WTC11 (cell line): Measurements from ENCODE around the gene CTNND2. TPM values are rescaled to one million over a fixed set of nuclear protein-coding genes. Genes with fewer than 3 reads are reported as not detected.

Experiments
- ATAC-seq: fragments of 200-7000 bp; cut with Tn5 transposase; 2 replicates; pipeline ENCODE4 v1.10.0; 2021; ENCODE audit warnings: mild to moderate bottlenecking, moderate library complexity
- CTCF ChIA-PET: fragments of 300-600 bp; sonication (Branson Sonifier 250); formaldehyde crosslinking; loops from one replicate; lab custom pipeline; 2021; ENCODE audit warnings: antibody characterized with exemption; lab: Charles Lee
- POLR2A ChIA-PET: fragments of 350-600 bp; sonication (Branson Sonifier 250); formaldehyde crosslinking; loops from one replicate; lab custom pipeline; 2021; ENCODE audit warnings: antibody characterized with exemption; lab: Charles Lee
- DNase-seq: peaks from one replicate; pipeline ENCODE4 v3.0.0; 2021; ENCODE audit warnings: low spot score
- H3K27ac Mint-ChIP-seq: 2 replicates; pipeline ENCODE4 v1.8.0; 2021; ENCODE audit warnings: mixed read lengths
- H3K27me3 Mint-ChIP-seq: 2 replicates; pipeline ENCODE4 v1.8.0; 2021; ENCODE audit warnings: low read depth, mild to moderate bottlenecking, moderate library complexity, mixed read lengths
- H3K36me3 Mint-ChIP-seq: 2 replicates; pipeline ENCODE4 v1.8.0; 2021; ENCODE audit warnings: mixed read lengths
- H3K4me1 Mint-ChIP-seq: 2 replicates; pipeline ENCODE4 v1.8.0; 2022; ENCODE audit warnings: mixed read lengths
- H3K4me3 Mint-ChIP-seq: 2 replicates; pipeline ENCODE4 v1.8.0; 2021; ENCODE audit warnings: mild to moderate bottlenecking, moderate library complexity, mixed read lengths
- H3K9me3 Mint-ChIP-seq: 2 replicates; pipeline ENCODE4 v1.8.0; 2021; ENCODE audit warnings: mixed read lengths
- CREB1 ChIP-seq: sonication (generic); formaldehyde crosslinking; IDR thresholded peaks from 2 replicates; pipeline ENCODE4 v1.8.0; 2023; ENCODE audit warnings: mild to moderate bottlenecking, missing genetic modification reagents
- ELF4 ChIP-seq: sonication (generic); formaldehyde crosslinking; IDR thresholded peaks from 2 replicates; pipeline ENCODE4 v1.8.1; 2022; ENCODE audit warnings: low read depth, mild to moderate bottlenecking, moderate library complexity, missing genetic modification reagents
- FOXP1 ChIP-seq: sonication (generic); formaldehyde crosslinking; IDR thresholded peaks from 2 replicates; pipeline ENCODE4 v1.8.0; 2022; ENCODE audit warnings: missing genetic modification reagents, mild to moderate bottlenecking, moderate library complexity, borderline replicate concordance
- GTF2I ChIP-seq: fragments of 250-450 bp; sonication (Bioruptor Pico); conservative IDR thresholded peaks from 2 replicates; pipeline ENCODE4 v1.4.0; 2021; ENCODE audit warnings: mild to moderate bottlenecking
- NFYB ChIP-seq: sonication (generic); formaldehyde crosslinking; conservative IDR thresholded peaks from 2 replicates; pipeline ENCODE4 v1.8.0; 2022; ENCODE audit warnings: low read depth, missing genetic modification reagents
- PRRX2 ChIP-seq: fragments of 250-450 bp; sonication (Bioruptor Pico); IDR thresholded peaks from 2 replicates; pipeline ENCODE4 v1.8.0; 2021; ENCODE audit warnings: mild to moderate bottlenecking
- RELA ChIP-seq: sonication (generic); formaldehyde crosslinking; IDR thresholded peaks from 2 replicates; pipeline ENCODE4 v1.8.1; 2022; ENCODE audit warnings: missing genetic modification reagents, mild to moderate bottlenecking, borderline replicate concordance
- SP1 ChIP-seq: sonication (generic); formaldehyde crosslinking; conservative IDR thresholded peaks from 2 replicates; pipeline ENCODE4 v1.8.1; 2022; ENCODE audit warnings: missing genetic modification reagents
- TCF7 ChIP-seq: sonication (generic); formaldehyde crosslinking; IDR thresholded peaks from 2 replicates; pipeline ENCODE4 v1.8.0; 2022; ENCODE audit warnings: mild to moderate bottlenecking, low read depth, missing genetic modification reagents, moderate library complexity
- TEAD1 ChIP-seq: sonication (generic); formaldehyde crosslinking; IDR thresholded peaks from 2 replicates; pipeline ENCODE4 v1.8.0; 2022; ENCODE audit warnings: mild to moderate bottlenecking, missing genetic modification reagents
- TEAD4 ChIP-seq: sonication (generic); formaldehyde crosslinking; IDR thresholded peaks from 2 replicates; pipeline ENCODE4 v1.8.0; 2022; ENCODE audit warnings: mild to moderate bottlenecking, missing genetic modification reagents
- ZNF121 ChIP-seq: sonication (generic); formaldehyde crosslinking; IDR thresholded peaks from 2 replicates; pipeline ENCODE4 v1.8.0; 2023; ENCODE audit warnings: missing genetic modification reagents
- ZNF219 ChIP-seq: sonication (generic); formaldehyde crosslinking; IDR thresholded peaks from 2 replicates; pipeline ENCODE4 v1.8.0; 2023; ENCODE audit warnings: missing genetic modification reagents, mild to moderate bottlenecking, borderline replicate concordance
- total RNA-seq: library from RNA; stranded (reverse); gene quantifications from 3 replicates; pipeline ENCODE4 v1.2.3, GENCODE V29; 2021
- TF ChIP-seq, protein P1 (sequence below): fragments of 250-450 bp; sonication (Bioruptor Pico); IDR thresholded peaks from 2 replicates; pipeline ENCODE4 v1.9.0; 2021; ENCODE audit warnings: mild to moderate bottlenecking
- TF ChIP-seq, protein P2 (sequence below): fragments of 250-450 bp; sonication (Bioruptor Pico); IDR thresholded peaks from 2 replicates; pipeline ENCODE4 v1.9.0; 2021; ENCODE audit warnings: mild to moderate bottlenecking, borderline replicate concordance
- TF ChIP-seq, protein P3 (sequence below): sonication (generic); formaldehyde crosslinking; IDR thresholded peaks from 2 replicates; pipeline ENCODE4 v1.8.1; 2023; ENCODE audit warnings: mild to moderate bottlenecking, missing genetic modification reagents, borderline replicate concordance
- TF ChIP-seq, protein P4 (sequence below): sonication (generic); formaldehyde crosslinking; IDR thresholded peaks from 2 replicates; pipeline ENCODE4 v1.8.0; 2023; ENCODE audit warnings: missing genetic modification reagents
- TF ChIP-seq, protein P5 (sequence below): sonication (generic); formaldehyde crosslinking; IDR thresholded peaks from 2 replicates; pipeline ENCODE4 v1.8.1; 2022; ENCODE audit warnings: mild to moderate bottlenecking, missing genetic modification reagents, moderate library complexity, borderline replicate concordance
- TF ChIP-seq, protein P6 (sequence below): fragments of 250-450 bp; sonication (Bioruptor Pico); conservative IDR thresholded peaks from 2 replicates; pipeline ENCODE4 v1.9.0; 2021; ENCODE audit warnings: mild to moderate bottlenecking

The CTNND2 gene
- total RNA-seq, 1 experiment from 2014 or later = 11.9 TPM

DNA sequence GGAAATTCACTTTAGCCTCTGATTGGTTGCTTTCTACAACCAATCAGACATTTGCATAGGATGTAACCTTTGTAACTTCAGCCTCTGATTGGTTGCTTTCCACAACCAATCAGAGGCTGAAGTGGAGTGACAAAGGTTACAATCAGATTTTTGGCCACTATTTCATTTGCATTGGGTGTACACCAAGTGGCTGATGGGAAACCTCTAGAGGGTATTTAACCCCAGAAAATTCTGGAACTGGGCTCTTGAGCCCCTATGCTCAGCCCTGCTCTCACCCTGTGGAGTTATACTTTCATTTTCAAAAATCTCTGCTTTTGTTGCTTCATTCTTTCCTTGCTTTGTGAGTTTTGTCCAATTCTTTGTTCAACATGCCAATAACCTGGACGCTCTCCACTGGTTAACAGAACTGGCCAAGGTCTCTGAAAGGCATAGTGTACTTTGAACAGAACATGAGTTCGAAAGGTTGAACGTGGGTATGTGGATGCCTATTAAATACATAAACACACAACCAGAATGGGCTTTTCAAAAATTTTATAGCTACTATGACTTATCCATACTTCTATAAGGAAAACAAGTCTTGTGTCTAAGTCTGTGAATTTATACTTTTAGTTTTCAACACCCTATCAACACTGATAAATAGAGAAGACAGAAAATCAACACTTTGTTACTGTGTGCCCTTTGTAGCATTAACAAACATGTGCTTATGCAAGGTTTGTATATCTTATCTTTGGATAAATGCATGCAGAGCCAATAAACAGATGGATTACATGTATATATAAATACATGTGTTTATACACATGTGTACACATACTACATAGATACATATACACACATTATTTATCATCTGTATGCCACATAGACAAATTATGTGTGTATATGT, 568.1 kb downstream of the CTNND2 start:
- Mint-ChIP-seq H3K4me3 (no peak overlapping the region), H3K27me3 (peaks cover 2% of the 10 kb centered on the region; the same call in 1 of the 2 replicates), H3K4me1 (peaks cover 7% of the 10 kb centered on the region), H3K27ac (no peak overlapping the region), H3K9me3 (peaks cover 10% of the 10 kb centered on the region), H3K36me3 (peaks cover 2% of the 10 kb centered on the region; the same call in 1 of the 2 replicates)
- ChIA-PET POLR2A (no interaction called here), CTCF (no interaction called here)
- TF ChIP-seq NFYB (CRISPR knock-in tag) (no peak), TEAD1 (CRISPR knock-in tag) (no peak), CREB1 (CRISPR knock-in tag) (no peak), GTF2I (CRISPR knock-in tag) (no peak), TEAD4 (CRISPR knock-in tag) (no peak), PRRX2 (CRISPR knock-in tag) (no peak), ELF4 (no peak), ZNF121 (CRISPR knock-in tag) (no peak), RELA (CRISPR knock-in tag) (no peak), TCF7 (CRISPR knock-in tag) (no peak), ZNF219 (CRISPR knock-in tag) (no peak), SP1 (CRISPR knock-in tag) (no peak), FOXP1 (no peak)
- TF ChIP-seq, protein P1, sequence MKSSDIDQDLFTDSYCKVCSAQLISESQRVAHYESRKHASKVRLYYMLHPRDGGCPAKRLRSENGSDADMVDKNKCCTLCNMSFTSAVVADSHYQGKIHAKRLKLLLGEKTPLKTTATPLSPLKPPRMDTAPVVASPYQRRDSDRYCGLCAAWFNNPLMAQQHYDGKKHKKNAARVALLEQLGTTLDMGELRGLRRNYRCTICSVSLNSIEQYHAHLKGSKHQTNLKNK (CRISPR knock-in tag) = no peak
- TF ChIP-seq, protein P2, sequence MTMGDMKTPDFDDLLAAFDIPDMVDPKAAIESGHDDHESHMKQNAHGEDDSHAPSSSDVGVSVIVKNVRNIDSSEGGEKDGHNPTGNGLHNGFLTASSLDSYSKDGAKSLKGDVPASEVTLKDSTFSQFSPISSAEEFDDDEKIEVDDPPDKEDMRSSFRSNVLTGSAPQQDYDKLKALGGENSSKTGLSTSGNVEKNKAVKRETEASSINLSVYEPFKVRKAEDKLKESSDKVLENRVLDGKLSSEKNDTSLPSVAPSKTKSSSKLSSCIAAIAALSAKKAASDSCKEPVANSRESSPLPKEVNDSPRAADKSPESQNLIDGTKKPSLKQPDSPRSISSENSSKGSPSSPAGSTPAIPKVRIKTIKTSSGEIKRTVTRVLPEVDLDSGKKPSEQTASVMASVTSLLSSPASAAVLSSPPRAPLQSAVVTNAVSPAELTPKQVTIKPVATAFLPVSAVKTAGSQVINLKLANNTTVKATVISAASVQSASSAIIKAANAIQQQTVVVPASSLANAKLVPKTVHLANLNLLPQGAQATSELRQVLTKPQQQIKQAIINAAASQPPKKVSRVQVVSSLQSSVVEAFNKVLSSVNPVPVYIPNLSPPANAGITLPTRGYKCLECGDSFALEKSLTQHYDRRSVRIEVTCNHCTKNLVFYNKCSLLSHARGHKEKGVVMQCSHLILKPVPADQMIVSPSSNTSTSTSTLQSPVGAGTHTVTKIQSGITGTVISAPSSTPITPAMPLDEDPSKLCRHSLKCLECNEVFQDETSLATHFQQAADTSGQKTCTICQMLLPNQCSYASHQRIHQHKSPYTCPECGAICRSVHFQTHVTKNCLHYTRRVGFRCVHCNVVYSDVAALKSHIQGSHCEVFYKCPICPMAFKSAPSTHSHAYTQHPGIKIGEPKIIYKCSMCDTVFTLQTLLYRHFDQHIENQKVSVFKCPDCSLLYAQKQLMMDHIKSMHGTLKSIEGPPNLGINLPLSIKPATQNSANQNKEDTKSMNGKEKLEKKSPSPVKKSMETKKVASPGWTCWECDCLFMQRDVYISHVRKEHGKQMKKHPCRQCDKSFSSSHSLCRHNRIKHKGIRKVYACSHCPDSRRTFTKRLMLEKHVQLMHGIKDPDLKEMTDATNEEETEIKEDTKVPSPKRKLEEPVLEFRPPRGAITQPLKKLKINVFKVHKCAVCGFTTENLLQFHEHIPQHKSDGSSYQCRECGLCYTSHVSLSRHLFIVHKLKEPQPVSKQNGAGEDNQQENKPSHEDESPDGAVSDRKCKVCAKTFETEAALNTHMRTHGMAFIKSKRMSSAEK = no peak
- TF ChIP-seq, protein P3, sequence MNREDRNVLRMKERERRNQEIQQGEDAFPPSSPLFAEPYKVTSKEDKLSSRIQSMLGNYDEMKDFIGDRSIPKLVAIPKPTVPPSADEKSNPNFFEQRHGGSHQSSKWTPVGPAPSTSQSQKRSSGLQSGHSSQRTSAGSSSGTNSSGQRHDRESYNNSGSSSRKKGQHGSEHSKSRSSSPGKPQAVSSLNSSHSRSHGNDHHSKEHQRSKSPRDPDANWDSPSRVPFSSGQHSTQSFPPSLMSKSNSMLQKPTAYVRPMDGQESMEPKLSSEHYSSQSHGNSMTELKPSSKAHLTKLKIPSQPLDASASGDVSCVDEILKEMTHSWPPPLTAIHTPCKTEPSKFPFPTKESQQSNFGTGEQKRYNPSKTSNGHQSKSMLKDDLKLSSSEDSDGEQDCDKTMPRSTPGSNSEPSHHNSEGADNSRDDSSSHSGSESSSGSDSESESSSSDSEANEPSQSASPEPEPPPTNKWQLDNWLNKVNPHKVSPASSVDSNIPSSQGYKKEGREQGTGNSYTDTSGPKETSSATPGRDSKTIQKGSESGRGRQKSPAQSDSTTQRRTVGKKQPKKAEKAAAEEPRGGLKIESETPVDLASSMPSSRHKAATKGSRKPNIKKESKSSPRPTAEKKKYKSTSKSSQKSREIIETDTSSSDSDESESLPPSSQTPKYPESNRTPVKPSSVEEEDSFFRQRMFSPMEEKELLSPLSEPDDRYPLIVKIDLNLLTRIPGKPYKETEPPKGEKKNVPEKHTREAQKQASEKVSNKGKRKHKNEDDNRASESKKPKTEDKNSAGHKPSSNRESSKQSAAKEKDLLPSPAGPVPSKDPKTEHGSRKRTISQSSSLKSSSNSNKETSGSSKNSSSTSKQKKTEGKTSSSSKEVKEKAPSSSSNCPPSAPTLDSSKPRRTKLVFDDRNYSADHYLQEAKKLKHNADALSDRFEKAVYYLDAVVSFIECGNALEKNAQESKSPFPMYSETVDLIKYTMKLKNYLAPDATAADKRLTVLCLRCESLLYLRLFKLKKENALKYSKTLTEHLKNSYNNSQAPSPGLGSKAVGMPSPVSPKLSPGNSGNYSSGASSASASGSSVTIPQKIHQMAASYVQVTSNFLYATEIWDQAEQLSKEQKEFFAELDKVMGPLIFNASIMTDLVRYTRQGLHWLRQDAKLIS (CRISPR knock-in tag) = no peak
- TF ChIP-seq, protein P4, sequence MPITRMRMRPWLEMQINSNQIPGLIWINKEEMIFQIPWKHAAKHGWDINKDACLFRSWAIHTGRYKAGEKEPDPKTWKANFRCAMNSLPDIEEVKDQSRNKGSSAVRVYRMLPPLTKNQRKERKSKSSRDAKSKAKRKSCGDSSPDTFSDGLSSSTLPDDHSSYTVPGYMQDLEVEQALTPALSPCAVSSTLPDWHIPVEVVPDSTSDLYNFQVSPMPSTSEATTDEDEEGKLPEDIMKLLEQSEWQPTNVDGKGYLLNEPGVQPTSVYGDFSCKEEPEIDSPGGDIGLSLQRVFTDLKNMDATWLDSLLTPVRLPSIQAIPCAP (CRISPR knock-in tag) = no peak
- TF ChIP-seq, protein P5, sequence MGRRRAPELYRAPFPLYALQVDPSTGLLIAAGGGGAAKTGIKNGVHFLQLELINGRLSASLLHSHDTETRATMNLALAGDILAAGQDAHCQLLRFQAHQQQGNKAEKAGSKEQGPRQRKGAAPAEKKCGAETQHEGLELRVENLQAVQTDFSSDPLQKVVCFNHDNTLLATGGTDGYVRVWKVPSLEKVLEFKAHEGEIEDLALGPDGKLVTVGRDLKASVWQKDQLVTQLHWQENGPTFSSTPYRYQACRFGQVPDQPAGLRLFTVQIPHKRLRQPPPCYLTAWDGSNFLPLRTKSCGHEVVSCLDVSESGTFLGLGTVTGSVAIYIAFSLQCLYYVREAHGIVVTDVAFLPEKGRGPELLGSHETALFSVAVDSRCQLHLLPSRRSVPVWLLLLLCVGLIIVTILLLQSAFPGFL = no peak
- TF ChIP-seq, protein P6, sequence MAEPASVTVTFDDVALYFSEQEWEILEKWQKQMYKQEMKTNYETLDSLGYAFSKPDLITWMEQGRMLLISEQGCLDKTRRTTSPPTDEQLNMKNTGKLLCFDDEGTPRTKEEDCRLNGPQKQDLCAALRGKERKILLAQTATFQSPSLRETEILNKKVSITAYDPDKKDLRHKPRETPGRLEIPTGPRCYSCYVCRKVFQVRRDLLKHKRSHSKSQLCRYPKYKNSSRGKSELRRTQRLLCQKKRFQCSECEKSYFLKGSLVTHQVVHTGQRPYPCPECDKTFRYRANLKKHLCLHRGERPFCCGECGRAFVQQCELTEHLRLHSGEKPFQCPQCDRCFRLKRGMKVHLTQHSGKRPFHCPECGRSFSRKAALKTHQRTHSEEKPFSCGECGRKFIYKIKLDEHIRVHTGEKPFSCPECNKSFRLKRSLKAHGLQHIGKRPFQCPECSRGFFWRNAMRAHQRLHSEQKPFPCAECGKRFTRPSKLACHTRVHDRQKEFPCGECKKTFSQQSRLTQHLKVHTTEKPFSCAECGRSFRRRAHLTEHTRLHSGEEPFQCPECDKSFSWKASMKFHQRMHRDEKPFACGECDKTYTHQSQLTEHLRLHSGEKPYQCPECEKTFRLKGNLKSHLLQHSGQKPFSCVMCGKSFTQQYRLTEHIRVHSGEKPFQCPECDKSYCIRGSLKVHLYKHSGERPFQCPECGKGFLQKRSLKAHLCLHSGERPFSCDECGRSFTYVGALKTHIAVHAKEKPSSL (CRISPR knock-in tag) = no peak
- DNase-seq (no peak), ATAC-seq (no peak)
